SK-N-SH treated with all-trans-retinoic acid at 6 μM for 48 hours (cell line): ENCODE data around the gene OS9.

Experiments used
- ATAC-seq: fragments of 200-7000 bp; cut with Tn5 transposase; 3 replicates; pipeline ENCODE4 v1.9.1; 2020; ENCODE audit warnings: mild to moderate bottlenecking, moderate library complexity
- ARNTL ChIP-seq: fragments of 450-650 bp; formaldehyde crosslinking; IDR thresholded peaks from 2 replicates; pipeline ENCODE4 v1.5.0; 2020; ENCODE audit warnings: low read depth, mild to moderate bottlenecking, moderate library complexity, borderline replicate concordance
- BACH2 ChIP-seq: fragments of 250-450 bp; sonication (Bioruptor Pico); IDR thresholded peaks from 2 replicates; pipeline ENCODE4 v1.9.0; 2021; ENCODE audit warnings: mild to moderate bottlenecking, borderline replicate concordance
- CREB5 ChIP-seq: fragments of 250-450 bp; sonication (Bioruptor Pico); IDR thresholded peaks from 2 replicates; pipeline ENCODE4 v1.5.1; 2020; ENCODE audit warnings: low read depth, mild to moderate bottlenecking, moderate library complexity
- CSDC2 ChIP-seq: fragments of 250-450 bp; sonication (Bioruptor Pico); IDR thresholded peaks from 2 replicates; pipeline ENCODE4 v1.5.0; 2020; ENCODE audit warnings: mild to moderate bottlenecking, moderate library complexity
- CSRNP3 ChIP-seq: fragments of 250-450 bp; sonication (Bioruptor Pico); IDR thresholded peaks from 2 replicates; pipeline ENCODE4 v1.5.1; 2021; ENCODE audit warnings: mild to moderate bottlenecking, moderate library complexity
- GLIS3 ChIP-seq: fragments of 250-450 bp; sonication (Bioruptor Pico); IDR thresholded peaks from 2 replicates; pipeline ENCODE4 v1.5.0; 2020; ENCODE audit warnings: mild to moderate bottlenecking, moderate library complexity
- ISL1 ChIP-seq: fragments of 250-450 bp; sonication (Bioruptor Pico); IDR thresholded peaks from 2 replicates; pipeline ENCODE4 v2.1.2; 2022; ENCODE audit warnings: mild to moderate bottlenecking, moderate library complexity
- PATZ1 ChIP-seq: fragments of 250-450 bp; sonication (Bioruptor Pico); IDR thresholded peaks from 2 replicates; pipeline ENCODE4 v1.8.0; 2020; ENCODE audit warnings: mild to moderate bottlenecking, moderate library complexity, borderline replicate concordance
- PPARA ChIP-seq: fragments of 250-450 bp; sonication (Bioruptor Pico); IDR thresholded peaks from 2 replicates; pipeline ENCODE4 v1.5.0; 2020; ENCODE audit warnings: mild to moderate bottlenecking, borderline replicate concordance
- RARB ChIP-seq: fragments of 250-450 bp; sonication (Bioruptor Pico); IDR thresholded peaks from 2 replicates; pipeline ENCODE4 v1.8.0; 2021; ENCODE audit warnings: mild to moderate bottlenecking, moderate library complexity
- SNAI2 ChIP-seq: fragments of 250-450 bp; sonication (Bioruptor Pico); IDR thresholded peaks from 2 replicates; pipeline ENCODE4 v1.5.0; 2020; ENCODE audit warnings: mild to moderate bottlenecking, moderate library complexity
- TCF4 ChIP-seq: fragments of 250-450 bp; sonication (Bioruptor Pico); IDR thresholded peaks from 2 replicates; pipeline ENCODE4 v1.8.0; 2021; ENCODE audit warnings: mild to moderate bottlenecking, moderate library complexity, borderline replicate concordance
- TOX ChIP-seq: fragments of 250-450 bp; sonication (Bioruptor Pico); IDR thresholded peaks from 2 replicates; pipeline ENCODE4 v1.8.0; 2021; ENCODE audit warnings: mild to moderate bottlenecking, moderate library complexity, borderline replicate concordance
- TSHZ2 ChIP-seq: fragments of 250-450 bp; sonication (Bioruptor Pico); IDR thresholded peaks from 2 replicates; pipeline ENCODE4 v1.5.0; 2020; ENCODE audit warnings: mild to moderate bottlenecking, moderate library complexity
- ZC3H10 ChIP-seq: fragments of 250-450 bp; sonication (Bioruptor Pico); IDR thresholded peaks from 2 replicates; pipeline ENCODE4 v1.5.1; 2021; ENCODE audit warnings: mild to moderate bottlenecking, moderate library complexity
- ZFP3 ChIP-seq: fragments of 250-450 bp; sonication (Bioruptor Pico); IDR thresholded peaks from 2 replicates; pipeline ENCODE4 v1.5.0; 2020; ENCODE audit warnings: mild to moderate bottlenecking, moderate library complexity
- ZFP30 ChIP-seq: fragments of 450-650 bp; formaldehyde crosslinking; IDR thresholded peaks from 2 replicates; pipeline ENCODE4 v1.5.0; 2022; ENCODE audit warnings: mild to moderate bottlenecking, moderate library complexity
- ZNF565 ChIP-seq: fragments of 450-650 bp; formaldehyde crosslinking; conservative IDR thresholded peaks from 2 replicates; pipeline ENCODE4 v1.5.0; 2020; ENCODE audit warnings: low read depth, mild to moderate bottlenecking, moderate library complexity
- ZNF70 ChIP-seq: fragments of 450-650 bp; formaldehyde crosslinking; IDR thresholded peaks from 2 replicates; pipeline ENCODE4 v1.5.0; 2020; ENCODE audit warnings: mild to moderate bottlenecking, moderate library complexity
- ZNF8 ChIP-seq: fragments of 450-650 bp; formaldehyde crosslinking; IDR thresholded peaks from 2 replicates; pipeline ENCODE4 v1.5.0; 2020; ENCODE audit warnings: mild to moderate bottlenecking, moderate library complexity
- TF ChIP-seq, protein P1 (sequence below): fragments of 250-450 bp; sonication (Bioruptor Pico); IDR thresholded peaks from 2 replicates; pipeline ENCODE4 v1.8.0; 2021; ENCODE audit warnings: low read depth, mild to moderate bottlenecking, moderate library complexity, borderline replicate concordance

The OS9 gene

DNA sequence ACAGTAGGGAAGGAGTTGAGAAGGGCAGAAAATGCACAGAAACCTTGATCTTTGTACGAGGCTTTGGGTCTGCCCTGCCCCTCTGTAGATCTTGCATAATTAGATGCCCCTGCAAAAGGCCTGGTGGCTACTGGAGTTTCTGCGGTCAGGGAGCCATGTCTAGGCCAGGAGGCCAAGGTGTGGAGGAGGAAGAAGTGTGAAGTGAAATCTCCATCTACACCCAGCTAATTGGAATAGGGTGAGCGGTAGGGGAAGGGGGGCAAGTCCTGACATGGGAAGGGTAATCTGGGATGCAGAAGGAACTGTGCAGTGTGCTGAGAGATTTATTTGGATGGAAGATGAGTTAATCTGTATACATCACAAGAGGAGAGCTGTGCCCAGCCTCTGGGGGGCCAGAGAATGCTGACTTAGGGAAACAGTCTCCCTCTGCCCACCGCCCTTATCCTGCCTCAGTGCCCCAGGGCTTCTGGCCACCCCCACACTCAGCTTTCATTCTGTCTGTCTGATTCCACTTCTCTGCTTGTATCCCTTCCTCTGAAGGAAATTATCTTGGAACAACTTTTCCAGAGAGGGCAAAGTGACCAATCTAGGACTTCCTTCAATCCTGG is 67.6 kb downstream of the OS9 start:
- TF ChIP-seq ZC3H10 (no peak), ZFP3 (CRISPR knock-in tag) (no peak), ARNTL (CRISPR knock-in tag) (no peak), ZNF565 (CRISPR knock-in tag) (no peak), CREB5 (CRISPR knock-in tag) (no peak), PPARA (CRISPR knock-in tag) (no peak), ZNF8 (CRISPR knock-in tag) (no peak), SNAI2 (no peak), ZFP30 (no peak), GLIS3 (CRISPR knock-in tag) (no peak)
- ATAC-seq, result no peak

- ATAC-seq, result no peak
- no peak for TF ChIP-seq PATZ1
- TF ChIP-seq ZNF565 (CRISPR knock-in tag), result no peak
- TF ChIP-seq CSDC2 (CRISPR knock-in tag), result no peak
- no peak for TF ChIP-seq TSHZ2 (CRISPR knock-in tag)
- TF ChIP-seq, protein P1, sequence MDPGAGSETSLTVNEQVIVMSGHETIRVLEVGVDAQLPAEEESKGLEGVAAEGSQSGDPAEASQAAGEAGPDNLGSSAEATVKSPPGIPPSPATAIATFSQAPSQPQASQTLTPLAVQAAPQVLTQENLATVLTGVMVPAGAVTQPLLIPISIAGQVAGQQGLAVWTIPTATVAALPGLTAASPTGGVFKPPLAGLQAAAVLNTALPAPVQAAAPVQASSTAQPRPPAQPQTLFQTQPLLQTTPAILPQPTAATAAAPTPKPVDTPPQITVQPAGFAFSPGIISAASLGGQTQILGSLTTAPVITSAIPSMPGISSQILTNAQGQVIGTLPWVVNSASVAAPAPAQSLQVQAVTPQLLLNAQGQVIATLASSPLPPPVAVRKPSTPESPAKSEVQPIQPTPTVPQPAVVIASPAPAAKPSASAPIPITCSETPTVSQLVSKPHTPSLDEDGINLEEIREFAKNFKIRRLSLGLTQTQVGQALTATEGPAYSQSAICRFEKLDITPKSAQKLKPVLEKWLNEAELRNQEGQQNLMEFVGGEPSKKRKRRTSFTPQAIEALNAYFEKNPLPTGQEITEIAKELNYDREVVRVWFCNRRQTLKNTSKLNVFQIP (CRISPR knock-in tag), result no peak
- no peak for TF ChIP-seq ARNTL (CRISPR knock-in tag)
- TF ChIP-seq ZFP30, result no peak
- no peak for TF ChIP-seq TOX
- no peak for TF ChIP-seq ZFP3 (CRISPR knock-in tag)
- TF ChIP-seq ZNF70 (CRISPR knock-in tag), result no peak
- TF ChIP-seq TCF4 (CRISPR knock-in tag), result no peak
- TF ChIP-seq ISL1, result no peak
These were observed 68.5 kb downstream of the OS9 start for GRCh38 chr12:57762463-57762862.

DNA sequence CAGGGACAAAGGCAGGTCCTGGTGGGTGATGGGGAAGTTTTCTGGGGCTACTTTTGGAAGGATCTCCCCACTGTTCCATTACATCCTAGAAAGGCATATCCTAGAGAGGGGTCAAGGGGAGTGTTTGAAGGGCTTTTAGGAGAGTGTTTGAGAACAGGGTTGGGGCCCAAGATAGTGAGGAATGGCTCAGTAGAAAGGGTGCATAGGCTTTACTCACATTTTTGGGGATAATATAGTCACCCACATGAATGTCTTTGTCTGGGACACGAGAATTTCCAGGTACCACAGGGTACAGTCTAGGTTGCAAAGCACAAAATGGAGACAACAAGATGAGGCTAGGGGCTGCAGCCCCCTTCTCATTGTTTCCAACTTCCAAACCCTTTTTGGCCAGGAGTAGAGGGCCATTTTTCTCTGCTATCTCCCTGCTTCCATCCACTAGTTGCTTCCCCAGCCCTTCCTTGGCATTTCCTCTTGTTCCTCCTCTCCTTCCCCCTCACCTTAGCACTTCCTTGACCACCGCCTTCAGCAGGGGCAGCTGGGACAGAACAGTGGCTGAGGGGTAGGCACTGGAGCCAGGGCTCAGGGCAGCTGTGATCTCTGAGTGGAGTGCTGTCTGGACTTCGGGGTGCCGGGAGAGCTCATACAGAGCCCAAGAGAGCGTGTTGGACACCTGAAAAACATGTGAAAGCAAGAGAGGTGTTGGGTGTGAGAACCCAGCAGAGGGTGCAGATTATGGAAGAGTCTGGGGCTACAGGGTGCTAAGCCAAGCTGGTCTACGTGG is 70.1 kb downstream of the OS9 start:
- ATAC-seq, result no peak

More for the DNA sequence above, 70.1 kb downstream of the OS9 start:
- TF ChIP-seq CSRNP3 (CRISPR knock-in tag) (no peak), ZFP3 (CRISPR knock-in tag) (no peak), CSDC2 (CRISPR knock-in tag) (no peak), GLIS3 (CRISPR knock-in tag) (no peak), CREB5 (CRISPR knock-in tag) (no peak), BACH2 (no peak), RARB (no peak), ARNTL (CRISPR knock-in tag) (no peak), ISL1 (no peak), ZFP30 (no peak), ZC3H10 (no peak), ZNF70 (CRISPR knock-in tag) (no peak), SNAI2 (no peak), TSHZ2 (CRISPR knock-in tag) (no peak), TCF4 (CRISPR knock-in tag) (no peak), PPARA (CRISPR knock-in tag) (no peak)
